Stomach (tissue), 4 donors: Measurements from ENCODE around the gene GNG14.

Source experiments
- CTCF ChIP-seq, 7 experiments: fragments of 450-650 bp in 4 of 7; fragments of 200-600 bp in 3 of 7; sonication (generic) in 3 of 7; IDR thresholded peaks; one replicate each; pipeline ENCODE4 v1.5.1; 2016 to 2019; ENCODE audit warnings: antibody characterized with exemption in 7 of 7, control low read depth in 2 of 7, mild to moderate bottlenecking in 1 of 7
- EP300 ChIP-seq: sonication (generic); formaldehyde crosslinking; IDR thresholded peaks from one replicate; pipeline ENCODE4 v1.6.1; 2017; ENCODE audit warnings: antibody characterized with exemption

GRCh38 chr19:12705169-12705568 is 17.4 kb downstream of the GNG14 start:
- TF ChIP-seq CTCF (IDR thresholded peaks at IDR 0.05) (no peak), EP300 (no peak)
